Measurements from ENCODE around the gene CDC27. TPM values are rescaled to one million over a fixed set of nuclear protein-coding genes. Genes with fewer than 3 reads are reported as not detected.
"Not testable (repeated sequence)": the region's sequence is repeated elsewhere in the genome, so short reads cannot be mapped to it uniquely, and the experiment has no call there.

The CDC27 gene
- total and polyA plus RNA-seq, 2 donors (not counting 3 experiments of a cell fraction or from before 2014, with no cell fraction given): 76.1 to 172 TPM

- H3K27ac ChIP-seq (ENCODE audit: insufficient read depth, low read depth, low read length); H4K20me1 ChIP-seq (replicated peaks; ENCODE audit: control insufficient read depth, extremely low read depth, insufficient read depth, low read length); H3K9ac ChIP-seq (replicated peaks; ENCODE audit: extremely low read depth, insufficient read depth, low read length); POLR2A ChIA-PET; H3K4me2 ChIP-seq (ENCODE audit: insufficient read depth, low read length); H3K27me3 ChIP-seq (ENCODE audit: control insufficient read depth in 2 of 2, insufficient read depth in 2 of 2, low read length in 2 of 2); H3K9me3 ChIP-seq (replicated peaks; ENCODE audit: control insufficient read depth, insufficient read depth, low read length); H3K36me3 ChIP-seq (ENCODE audit: control insufficient read depth in 2 of 2, extremely low read depth in 1 of 2, insufficient read depth in 2 of 2, low read length in 2 of 2); dilution Hi-C loops (cut with MboI; ENCODE audit: extremely low pct_ligation_motif_present, low sequenced_read_pairs); H3K9me1 ChIP-seq (replicated peaks; ENCODE audit: control insufficient read depth, extremely low read depth, insufficient read depth, low read length); BruUV-seq (replicated peaks); intact Hi-C loops (cut with micrococcal nuclease); H3K4me3 ChIP-seq (replicated peaks in 1 of 3; ENCODE audit: insufficient read depth in 1 of 3, low read depth in 1 of 3, low read length in 3 of 3); H3K79me2 ChIP-seq (ENCODE audit: control insufficient read depth, insufficient read depth, low read length); H2AFZ ChIP-seq (ENCODE audit: low read depth, low read length): not testable (repeated sequence)
- FAIRE-seq (peak; percentile 78), DNase-seq (ENCODE audit: low read depth, low spot score) (peak; percentile 58)
- TF ChIP-seq JUN (IDR thresholded peaks at IDR 0.05; ENCODE audit: borderline replicate concordance, insufficient read depth, insufficient read length, low read depth) (peak; percentile 48), FOS (IDR thresholded peaks at IDR 0.05; ENCODE audit: borderline replicate concordance, insufficient read depth, low read length) (peak; percentile 50)
- H3K4me1 ChIP-seq (ENCODE audit: control insufficient read depth, extremely low read depth, insufficient read depth, low read length): peaks cover 15% of the 10 kb centered on the region
- CTCF ChIA-PET: interaction anchor here (0.9 kb wide), 1 partner anchor 42 kb away, joined by 3 read pairs; no protein-coding TSS in a partner anchor
These were observed 118.8 kb downstream of the CDC27 start for GRCh38 chr17:47070266-47070665.

Other genes starting within 250 kb of the CDC27 start
- not detected in 2 replicates for gene RPRML, start 210.0 kb downstream of the CDC27 start, total RNA-seq
- 0.08 and 0.16 TPM in 2 replicates for gene RPRML, start 210.0 kb downstream of the CDC27 start, polyA plus RNA-seq
- gene MYL4, start 20.1 kb upstream of the CDC27 start, total RNA-seq: 1.9 and 2.0 TPM in 2 replicates
- gene MYL4, start 20.1 kb upstream of the CDC27 start, polyA plus RNA-seq: 1.5 and 2.1 TPM in 2 replicates
- 49.9 and 60.0 TPM in 2 replicates for gene ITGB3, start 64.5 kb upstream of the CDC27 start, total RNA-seq
- 50.2 and 55.8 TPM in 2 replicates for gene ITGB3, start 64.5 kb upstream of the CDC27 start, polyA plus RNA-seq
- 8.3 and 12.9 TPM in 2 replicates for gene EFCAB13, start 134.7 kb upstream of the CDC27 start, total RNA-seq
- 0.59 and 0.86 TPM in 2 replicates for gene EFCAB13, start 134.7 kb upstream of the CDC27 start, polyA plus RNA-seq